Limb (tissue), 2 donors: Measurements from ENCODE around the gene PNKP.
"Not testable (repeated sequence)": the region's sequence is repeated elsewhere in the genome, so short reads cannot be mapped to it uniquely, and the experiment has no call there.

Experiments
- DNase-seq, 2 donors: peaks; one replicate each; pipeline ENCODE4 v3.0.0-alpha.2; 2016; ENCODE audit errors: extremely low spot score in 2 of 2

Gene PNKP

GRCh38 chr19:49823472-49823871 is 43.9 kb downstream of the PNKP start:
- DNase-seq, result no peak

GRCh38 chr19:49820125-49820524 is 47.3 kb downstream of the PNKP start:
- DNase-seq, result no peak

- not testable (repeated sequence) for DNase-seq
Measured at GRCh38 chr19:49819452-49820115, 47.8 kb downstream of the PNKP start.

GRCh38 chr19:49818649-49819370 is 48.6 kb downstream of the PNKP start:
- DNase-seq, result no peak

- DNase-seq, result peak; percentile 91 to 95
Measured at GRCh38 chr19:49817964-49818648, 49.3 kb downstream of the PNKP start, which contains the start of gene MED25. TSS of gene MED25 (plus strand) at chr19:49818289. CDS start at chr19:49818342, 53 bp downstream.

GRCh38 chr19:49816590-49816989 is 50.8 kb downstream of the PNKP start:
- DNase-seq, result no peak

- no peak for DNase-seq
Measured at GRCh38 chr19:49814010-49814409, 53.4 kb downstream of the PNKP start.

- peak; percentile 95 to 99 for DNase-seq
Measured at GRCh38 chr19:49812997-49813861, 54.1 kb downstream of the PNKP start, which contains the start of gene FUZ. TSS of gene FUZ (minus strand) at chr19:49813292. CDS start at chr19:49813106, 186 bp downstream.

GRCh38 chr19:49812452-49812996 is 54.9 kb downstream of the PNKP start:
- no peak for DNase-seq

GRCh38 chr19:49811328-49811727 is 56.0 kb downstream of the PNKP start:
- DNase-seq, result no peak
